ENCODE measurements around the gene OR6N2. TPM values are rescaled to one million over a fixed set of nuclear protein-coding genes. Genes with fewer than 3 reads are reported as not detected.

OR6N2 gene
- total RNA-seq, 1 experiment from 2014 or later, result not detected

- BruUV-seq (replicated peaks), result no TSS peak
- no peak overlapping the region for H3K4me3 ChIP-seq (ENCODE audit: low read depth in 2 of 2, low read length in 2 of 2)
- ChIA-PET POLR2A (no interaction called here), CTCF (no interaction called here)
- no peaks in the 10 kb centered on the region for H3K9me3 ChIP-seq (ENCODE audit: control insufficient read depth, insufficient read depth, low read depth, low read length)
- H3K27me3 ChIP-seq (ENCODE audit: control insufficient read depth, insufficient read depth, low read length), result no peaks in the 10 kb centered on the region
- intact Hi-C loops (cut with micrococcal nuclease; ENCODE audit: unreplicated experiment), result no loop called here
- DNase-seq (ENCODE audit: low read depth, low spot score) (no peak), ATAC-seq (no peak)
- no peak overlapping the region for H3K27ac ChIP-seq (ENCODE audit: low read length)
- H3K36me3 ChIP-seq (ENCODE audit: control insufficient read depth, insufficient read depth, low read length), result no peaks in the 10 kb centered on the region
- TF ChIP-seq TCF7L2 (IDR thresholded peaks at IDR 0.05; ENCODE audit: low read depth, low read length) (no peak), POLR2AphosphoS5 (IDR thresholded peaks at IDR 0.05; ENCODE audit: low read depth, low read length) (no peak), SIN3A (IDR thresholded peaks at IDR 0.05; ENCODE audit: borderline replicate concordance, insufficient read depth, low read depth, low read length) (no peak)
- TF ChIP-seq, protein P1, sequence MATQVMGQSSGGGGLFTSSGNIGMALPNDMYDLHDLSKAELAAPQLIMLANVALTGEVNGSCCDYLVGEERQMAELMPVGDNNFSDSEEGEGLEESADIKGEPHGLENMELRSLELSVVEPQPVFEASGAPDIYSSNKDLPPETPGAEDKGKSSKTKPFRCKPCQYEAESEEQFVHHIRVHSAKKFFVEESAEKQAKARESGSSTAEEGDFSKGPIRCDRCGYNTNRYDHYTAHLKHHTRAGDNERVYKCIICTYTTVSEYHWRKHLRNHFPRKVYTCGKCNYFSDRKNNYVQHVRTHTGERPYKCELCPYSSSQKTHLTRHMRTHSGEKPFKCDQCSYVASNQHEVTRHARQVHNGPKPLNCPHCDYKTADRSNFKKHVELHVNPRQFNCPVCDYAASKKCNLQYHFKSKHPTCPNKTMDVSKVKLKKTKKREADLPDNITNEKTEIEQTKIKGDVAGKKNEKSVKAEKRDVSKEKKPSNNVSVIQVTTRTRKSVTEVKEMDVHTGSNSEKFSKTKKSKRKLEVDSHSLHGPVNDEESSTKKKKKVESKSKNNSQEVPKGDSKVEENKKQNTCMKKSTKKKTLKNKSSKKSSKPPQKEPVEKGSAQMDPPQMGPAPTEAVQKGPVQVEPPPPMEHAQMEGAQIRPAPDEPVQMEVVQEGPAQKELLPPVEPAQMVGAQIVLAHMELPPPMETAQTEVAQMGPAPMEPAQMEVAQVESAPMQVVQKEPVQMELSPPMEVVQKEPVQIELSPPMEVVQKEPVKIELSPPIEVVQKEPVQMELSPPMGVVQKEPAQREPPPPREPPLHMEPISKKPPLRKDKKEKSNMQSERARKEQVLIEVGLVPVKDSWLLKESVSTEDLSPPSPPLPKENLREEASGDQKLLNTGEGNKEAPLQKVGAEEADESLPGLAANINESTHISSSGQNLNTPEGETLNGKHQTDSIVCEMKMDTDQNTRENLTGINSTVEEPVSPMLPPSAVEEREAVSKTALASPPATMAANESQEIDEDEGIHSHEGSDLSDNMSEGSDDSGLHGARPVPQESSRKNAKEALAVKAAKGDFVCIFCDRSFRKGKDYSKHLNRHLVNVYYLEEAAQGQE (IDR thresholded peaks at IDR 0.05; ENCODE audit: insufficient read depth in 1 of 2, low read depth in 2 of 2, low read length in 1 of 2), result no peak
- TF ChIP-seq, protein P2, sequence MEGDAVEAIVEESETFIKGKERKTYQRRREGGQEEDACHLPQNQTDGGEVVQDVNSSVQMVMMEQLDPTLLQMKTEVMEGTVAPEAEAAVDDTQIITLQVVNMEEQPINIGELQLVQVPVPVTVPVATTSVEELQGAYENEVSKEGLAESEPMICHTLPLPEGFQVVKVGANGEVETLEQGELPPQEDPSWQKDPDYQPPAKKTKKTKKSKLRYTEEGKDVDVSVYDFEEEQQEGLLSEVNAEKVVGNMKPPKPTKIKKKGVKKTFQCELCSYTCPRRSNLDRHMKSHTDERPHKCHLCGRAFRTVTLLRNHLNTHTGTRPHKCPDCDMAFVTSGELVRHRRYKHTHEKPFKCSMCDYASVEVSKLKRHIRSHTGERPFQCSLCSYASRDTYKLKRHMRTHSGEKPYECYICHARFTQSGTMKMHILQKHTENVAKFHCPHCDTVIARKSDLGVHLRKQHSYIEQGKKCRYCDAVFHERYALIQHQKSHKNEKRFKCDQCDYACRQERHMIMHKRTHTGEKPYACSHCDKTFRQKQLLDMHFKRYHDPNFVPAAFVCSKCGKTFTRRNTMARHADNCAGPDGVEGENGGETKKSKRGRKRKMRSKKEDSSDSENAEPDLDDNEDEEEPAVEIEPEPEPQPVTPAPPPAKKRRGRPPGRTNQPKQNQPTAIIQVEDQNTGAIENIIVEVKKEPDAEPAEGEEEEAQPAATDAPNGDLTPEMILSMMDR (IDR thresholded peaks at IDR 0.05), result no peak
- H3K4me1 ChIP-seq (ENCODE audit: control insufficient read depth, insufficient read depth, low read length), result no peaks in the 10 kb centered on the region
- in situ Hi-C loops (cut with HindIII; ENCODE audit: low pct_unique_long_range_greater_than_20kb, low sequenced_read_pairs), result no loop called here
Measured at GRCh38 chr1:158818975-158819431, 38.0 kb upstream of the OR6N2 start.

- in situ Hi-C loops (cut with HindIII; ENCODE audit: low pct_unique_long_range_greater_than_20kb, low sequenced_read_pairs) (no loop called here), intact Hi-C loops (cut with micrococcal nuclease; ENCODE audit: unreplicated experiment) (no loop called here)
- no peaks in the 10 kb centered on the region for H3K27me3 ChIP-seq (ENCODE audit: control insufficient read depth, insufficient read depth, low read length)
- H3K4me1 ChIP-seq (ENCODE audit: control insufficient read depth, insufficient read depth, low read length), result no peaks in the 10 kb centered on the region
- BruUV-seq (replicated peaks), result no TSS peak
- H3K27ac ChIP-seq (ENCODE audit: low read length), result no peak overlapping the region
- no peaks in the 10 kb centered on the region for H3K36me3 ChIP-seq (ENCODE audit: control insufficient read depth, insufficient read depth, low read length)
- ATAC-seq (no peak), DNase-seq (ENCODE audit: low read depth, low spot score) (no peak)
- POLR2A ChIA-PET, result no interaction called here
- H3K4me3 ChIP-seq (ENCODE audit: low read depth in 2 of 2, low read length in 2 of 2), result no peak overlapping the region
- no peaks in the 10 kb centered on the region for H3K9me3 ChIP-seq (ENCODE audit: control insufficient read depth, insufficient read depth, low read depth, low read length)
- TF ChIP-seq POLR2AphosphoS5 (IDR thresholded peaks at IDR 0.05; ENCODE audit: low read depth, low read length), result no peak
- TF ChIP-seq SIN3A (IDR thresholded peaks at IDR 0.05; ENCODE audit: borderline replicate concordance, insufficient read depth, low read depth, low read length), result no peak
- no peak for TF ChIP-seq TCF7L2 (IDR thresholded peaks at IDR 0.05; ENCODE audit: low read depth, low read length)
- TF ChIP-seq, protein P1 (IDR thresholded peaks at IDR 0.05; ENCODE audit: insufficient read depth in 1 of 2, low read depth in 2 of 2, low read length in 1 of 2), result no peak
- TF ChIP-seq, protein P2 (IDR thresholded peaks at IDR 0.05), result no peak
- CTCF ChIA-PET, result no interaction called here
Measured at GRCh38 chr1:158818560-158818959, 37.6 kb upstream of the OR6N2 start.
